Testis (tissue), 3 donors: ENCODE data around the gene KAT2B. TPM values are rescaled to one million over a fixed set of nuclear protein-coding genes. Genes with fewer than 3 reads are reported as not detected.

Source experiments
- DNase-seq: peaks from one replicate; pipeline ENCODE4 v3.0.0-alpha.2; 2019
- H3K27ac ChIP-seq, 2 donors: fragments of 200-600 bp; sonication (generic); one replicate each; pipeline ENCODE4 v1.5.1; 2019
- H3K27me3 ChIP-seq: fragments of 200-600 bp; sonication (generic); one replicate; pipeline ENCODE4 v1.5.1; 2019
- H3K36me3 ChIP-seq: fragments of 200-600 bp; sonication (generic); one replicate; pipeline ENCODE4 v1.5.1; 2017; ENCODE audit warnings: low read depth; ENCODE audit errors: missing control alignments
- H3K4me1 ChIP-seq: fragments of 200-600 bp; sonication (generic); one replicate; pipeline ENCODE4 v1.5.1; 2019
- H3K4me3 ChIP-seq, 2 donors: fragments of 200-600 bp; sonication (generic); one replicate each; pipeline ENCODE4 v1.5.1; 2017 to 2019
- H3K9me3 ChIP-seq: fragments of 200-600 bp; sonication (generic); one replicate; pipeline ENCODE4 v1.5.1; 2017
- CTCF ChIP-seq, 3 experiments: fragments of 450-650 bp in 2 of 3; fragments of 200-600 bp in 1 of 3; sonication (generic) in 1 of 3; IDR thresholded peaks; one replicate each; pipeline ENCODE4 v1.5.1; 2016 to 2019; ENCODE audit warnings: antibody characterized with exemption in 3 of 3, mild to moderate bottlenecking in 2 of 3, moderate library complexity in 1 of 3
- POLR2A ChIP-seq: fragments of 450-650 bp; IDR thresholded peaks from one replicate; pipeline ENCODE4 v1.6.1; 2017; ENCODE audit warnings: antibody characterized with exemption, mild to moderate bottlenecking, moderate library complexity
- WGBS, 2 donors: methylation state at CpG; one replicate each; pipeline ENCODE4 v1.1.5; 2018; 5-methylcytosine and 5-hydroxymethylcytosine counted together
- intact Hi-C: fragments of 100-400 bp; cut with DNase I; formaldehyde crosslinking; loops from one replicate; pipeline ENCODE4 v1.15.1; 2023; ENCODE audit warnings: low total_unique reads
- polyA plus RNA-seq: library from polyadenylated mRNA; stranded (reverse); fragments of 350-450 nt; fragmentation: Illumina TruSeq; extraction: RNeasy Lipid Tissue Mini Kit (QIAGEN cat#74804); gene quantifications from one replicate; pipeline ENCODE4 v1.2.3, GENCODE V29; 2014; ENCODE audit warnings: low read depth, low replicate concordance; ENCODE audit not compliant: insufficient read depth
- total RNA-seq, 2 donors: library from RNA; depleted of rRNA; stranded (reverse); fragments of >200 nt; gene quantifications; one replicate each; pipeline ENCODE4 v1.2.3, GENCODE V29; 2016

KAT2B gene
- total and polyA plus RNA-seq, 3 donors from 2014 or later = 5.3 to 9.9 (median 6.5) TPM

- H3K4me1 ChIP-seq = no peaks in the 10 kb centered on the region
- H3K9me3 ChIP-seq = no peaks in the 10 kb centered on the region
- intact Hi-C loops = no loop called here
- no peak overlapping the region for H3K27ac ChIP-seq
- 92% methylated on average over 6 of the region's 6 CpGs for WGBS, 2 donors
- no peak for DNase-seq
- H3K36me3 ChIP-seq = no peaks in the 10 kb centered on the region
- TF ChIP-seq CTCF (IDR thresholded peaks at IDR 0.05) = no peak
- TF ChIP-seq POLR2A = no peak
- no peaks in the 10 kb centered on the region for H3K27me3 ChIP-seq
- no peak overlapping the region for H3K4me3 ChIP-seq
These were observed 71.6 kb downstream of the KAT2B start for GRCh38 chr3:20111836-20112235.

- H3K4me1 ChIP-seq = no peaks in the 10 kb centered on the region
- no peak for TF ChIP-seq CTCF (IDR thresholded peaks at IDR 0.05)
- no peak for TF ChIP-seq POLR2A
- H3K27ac ChIP-seq = no peak overlapping the region
- intact Hi-C loops = no loop called here
- no peaks in the 10 kb centered on the region for H3K36me3 ChIP-seq
- no peak overlapping the region for H3K4me3 ChIP-seq
- no peak for DNase-seq
- WGBS, 2 donors = 63 to 68% methylated on average over 3 of the region's 3 CpGs
- H3K9me3 ChIP-seq = no peaks in the 10 kb centered on the region
- H3K27me3 ChIP-seq = no peaks in the 10 kb centered on the region
These were observed 80.8 kb downstream of the KAT2B start for GRCh38 chr3:20121088-20121487.

- no peaks in the 10 kb centered on the region for H3K9me3 ChIP-seq
- 92 to 94% methylated on average over 2 of the region's 2 CpGs for WGBS, 2 donors
- no peak for TF ChIP-seq POLR2A
- no peak for TF ChIP-seq CTCF (IDR thresholded peaks at IDR 0.05)
- intact Hi-C loops = no loop called here
- H3K27me3 ChIP-seq = no peaks in the 10 kb centered on the region
- H3K4me1 ChIP-seq = no peaks in the 10 kb centered on the region
- no peak for DNase-seq
- H3K36me3 ChIP-seq = no peaks in the 10 kb centered on the region
- no peak overlapping the region for H3K4me3 ChIP-seq
- H3K27ac ChIP-seq = no peak overlapping the region
These were observed 82.9 kb downstream of the KAT2B start for GRCh38 chr3:20123131-20123652.

- no peaks in the 10 kb centered on the region for H3K4me1 ChIP-seq
- H3K36me3 ChIP-seq = no peaks in the 10 kb centered on the region
- H3K27ac ChIP-seq = no peak overlapping the region
- no peaks in the 10 kb centered on the region for H3K27me3 ChIP-seq
- H3K9me3 ChIP-seq = no peaks in the 10 kb centered on the region
- intact Hi-C loops = no loop called here
- no peak for DNase-seq
- no peak overlapping the region for H3K4me3 ChIP-seq
- no peak for TF ChIP-seq CTCF (IDR thresholded peaks at IDR 0.05)
- no peak for TF ChIP-seq POLR2A
- 82 to 97% methylated on average over 4 of the region's 4 CpGs for WGBS, 2 donors
These were observed 85.0 kb downstream of the KAT2B start for GRCh38 chr3:20125289-20125688.

GRCh38 chr3:20125897-20126296, 85.7 kb downstream of the KAT2B start:
- no peak for TF ChIP-seq CTCF (IDR thresholded peaks at IDR 0.05)
- no peak for TF ChIP-seq POLR2A
- Histone ChIP-seq H3K36me3 (no peaks in the 10 kb centered on the region), H3K27me3 (no peaks in the 10 kb centered on the region), H3K27ac (no peak overlapping the region), H3K4me3 (no peak overlapping the region), H3K4me1 (no peaks in the 10 kb centered on the region), H3K9me3 (no peaks in the 10 kb centered on the region)
- intact Hi-C loops = no loop called here
- DNase-seq = no peak
- 70 to 73% methylated on average over 10 of the region's 10 CpGs for WGBS, 2 donors
